HG02610 (cell line): ENCODE measurements around the gene ATP8B3.

Experiments
- ATAC-seq: cut with Tn5 transposase; IDR thresholded peaks from one replicate; pipeline ENCODE4 v1.9.1; 2021; ENCODE audit warnings: mild to moderate bottlenecking, moderate library complexity; ENCODE audit not compliant: unreplicated experiment

Gene ATP8B3, protein sequence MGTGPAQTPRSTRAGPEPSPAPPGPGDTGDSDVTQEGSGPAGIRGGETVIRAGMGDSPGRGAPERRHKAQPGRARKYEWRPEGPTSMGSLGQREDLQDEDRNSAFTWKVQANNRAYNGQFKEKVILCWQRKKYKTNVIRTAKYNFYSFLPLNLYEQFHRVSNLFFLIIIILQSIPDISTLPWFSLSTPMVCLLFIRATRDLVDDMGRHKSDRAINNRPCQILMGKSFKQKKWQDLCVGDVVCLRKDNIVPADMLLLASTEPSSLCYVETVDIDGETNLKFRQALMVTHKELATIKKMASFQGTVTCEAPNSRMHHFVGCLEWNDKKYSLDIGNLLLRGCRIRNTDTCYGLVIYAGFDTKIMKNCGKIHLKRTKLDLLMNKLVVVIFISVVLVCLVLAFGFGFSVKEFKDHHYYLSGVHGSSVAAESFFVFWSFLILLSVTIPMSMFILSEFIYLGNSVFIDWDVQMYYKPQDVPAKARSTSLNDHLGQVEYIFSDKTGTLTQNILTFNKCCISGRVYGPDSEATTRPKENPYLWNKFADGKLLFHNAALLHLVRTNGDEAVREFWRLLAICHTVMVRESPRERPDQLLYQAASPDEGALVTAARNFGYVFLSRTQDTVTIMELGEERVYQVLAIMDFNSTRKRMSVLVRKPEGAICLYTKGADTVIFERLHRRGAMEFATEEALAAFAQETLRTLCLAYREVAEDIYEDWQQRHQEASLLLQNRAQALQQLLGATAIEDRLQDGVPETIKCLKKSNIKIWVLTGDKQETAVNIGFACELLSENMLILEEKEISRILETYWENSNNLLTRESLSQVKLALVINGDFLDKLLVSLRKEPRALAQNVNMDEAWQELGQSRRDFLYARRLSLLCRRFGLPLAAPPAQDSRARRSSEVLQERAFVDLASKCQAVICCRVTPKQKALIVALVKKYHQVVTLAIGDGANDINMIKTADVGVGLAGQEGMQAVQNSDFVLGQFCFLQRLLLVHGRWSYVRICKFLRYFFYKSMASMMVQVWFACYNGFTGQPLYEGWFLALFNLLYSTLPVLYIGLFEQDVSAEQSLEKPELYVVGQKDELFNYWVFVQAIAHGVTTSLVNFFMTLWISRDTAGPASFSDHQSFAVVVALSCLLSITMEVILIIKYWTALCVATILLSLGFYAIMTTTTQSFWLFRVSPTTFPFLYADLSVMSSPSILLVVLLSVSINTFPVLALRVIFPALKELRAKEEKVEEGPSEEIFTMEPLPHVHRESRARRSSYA (N-terminal part only)

GRCh38 chr19:1811942-1812425 is at the start of gene ATP8B3:
TSS of gene ATP8B3 (minus strand) at chr19:1812276. CDS start at chr19:1811736, 540 bp downstream.
- ATAC-seq, result peak; percentile 15

- no peak for ATAC-seq
Observed at GRCh38 chr19:1861599-1862031, 49.5 kb upstream of the ATP8B3 start.

GRCh38 chr19:1860821-1861598 is 48.9 kb upstream of the ATP8B3 start:
- ATAC-seq, result no peak

- no peak for ATAC-seq
Observed at GRCh38 chr19:1860042-1860775, 48.1 kb upstream of the ATP8B3 start.

GRCh38 chr19:1859331-1859781 is 47.3 kb upstream of the ATP8B3 start:
- ATAC-seq, result no peak

DNA sequence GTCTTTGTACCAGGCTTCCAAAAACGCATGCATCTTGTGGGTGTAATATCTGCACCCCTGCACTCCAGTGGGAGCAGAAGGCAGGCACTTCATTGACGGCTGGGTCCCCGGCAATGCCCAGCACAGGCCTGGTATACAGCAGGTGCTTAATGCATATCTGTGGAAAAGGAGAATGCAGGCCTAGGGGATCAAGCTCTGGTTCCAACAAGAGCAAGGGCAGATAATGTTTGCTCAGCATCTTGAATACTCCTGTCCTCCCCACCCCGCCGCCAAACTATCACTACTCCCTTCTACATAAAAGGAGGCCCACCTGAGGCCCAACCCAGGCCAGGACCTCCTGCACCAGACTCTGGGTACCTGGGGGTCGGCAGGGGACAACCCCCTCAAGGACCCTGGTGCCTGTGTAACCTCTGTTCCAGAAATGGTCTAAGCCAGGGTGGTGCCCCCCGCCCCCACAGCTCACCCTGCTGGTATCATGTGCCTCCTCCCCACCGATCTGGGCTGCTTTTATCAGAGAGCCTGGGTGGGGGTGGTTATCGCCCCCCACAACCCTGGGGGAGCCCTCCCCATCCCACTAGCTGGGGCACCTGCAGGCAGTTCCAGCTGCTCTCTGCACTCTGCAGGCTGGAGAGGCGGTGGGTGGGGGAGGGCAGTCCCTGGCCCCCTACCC is 46.5 kb upstream of the ATP8B3 start:
- no peak for ATAC-seq

DNA sequence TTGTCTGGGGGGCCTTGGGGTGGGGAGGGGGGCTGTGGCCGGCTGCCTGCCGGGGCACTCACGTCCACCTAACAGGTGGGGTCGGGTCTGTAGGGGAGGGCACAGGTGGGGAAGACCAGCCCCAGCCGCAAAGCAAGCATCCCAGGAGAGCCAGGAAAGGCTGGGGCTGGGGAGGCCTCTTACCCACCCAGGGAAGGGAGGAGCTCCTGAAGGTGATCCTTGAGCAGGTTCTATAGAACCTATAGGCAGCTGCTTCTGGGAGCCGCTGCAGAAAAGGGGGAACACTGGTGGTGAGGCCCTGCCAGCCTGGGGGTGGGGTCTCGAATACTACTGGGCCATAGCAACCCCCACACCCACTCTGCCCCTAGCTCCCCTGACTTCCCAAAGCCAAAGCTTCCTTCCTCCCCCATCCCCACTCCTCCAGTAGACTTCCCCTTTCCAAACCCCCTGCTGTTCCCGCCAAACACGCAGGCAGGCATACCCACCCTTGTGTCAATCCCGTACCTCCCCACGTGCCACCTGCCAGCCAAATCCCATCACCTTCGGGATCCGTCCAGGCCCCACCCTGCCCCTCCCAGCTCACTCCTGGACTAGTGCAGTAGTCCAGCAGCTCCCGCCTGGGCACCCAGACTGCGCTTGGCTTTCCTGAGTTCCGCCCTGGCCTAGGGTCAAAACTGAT is 45.7 kb upstream of the ATP8B3 start:
- ATAC-seq, result no peak

- ATAC-seq, result no peak
Observed at GRCh38 chr19:1856698-1857603, 44.9 kb upstream of the ATP8B3 start.

GRCh38 chr19:1856345-1856697 is 44.2 kb upstream of the ATP8B3 start:
- no peak for ATAC-seq

DNA sequence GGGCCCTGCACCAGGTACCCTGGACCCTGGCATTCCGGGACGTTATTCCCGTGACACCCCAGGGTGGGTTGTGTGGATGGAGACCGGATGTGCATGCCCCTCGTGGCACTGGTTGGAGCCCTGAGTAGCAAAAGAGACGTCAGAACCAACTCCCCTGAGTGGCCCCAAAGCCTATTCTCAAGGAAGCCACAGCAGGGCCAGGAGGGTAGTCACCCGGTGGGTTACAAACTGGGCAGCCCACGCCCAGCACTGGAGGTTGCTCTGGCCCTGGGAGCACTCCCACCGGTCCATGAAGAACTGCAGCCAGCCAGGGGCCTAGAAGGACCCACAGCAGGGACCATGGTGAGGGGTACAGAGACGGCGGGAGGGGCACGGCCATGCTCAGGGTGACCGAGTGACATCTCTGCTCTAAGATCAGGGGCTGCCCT is 43.8 kb upstream of the ATP8B3 start:
- no peak for ATAC-seq

- ATAC-seq, result peak; percentile 42
Observed at GRCh38 chr19:1855040-1855827, 43.2 kb upstream of the ATP8B3 start.

DNA sequence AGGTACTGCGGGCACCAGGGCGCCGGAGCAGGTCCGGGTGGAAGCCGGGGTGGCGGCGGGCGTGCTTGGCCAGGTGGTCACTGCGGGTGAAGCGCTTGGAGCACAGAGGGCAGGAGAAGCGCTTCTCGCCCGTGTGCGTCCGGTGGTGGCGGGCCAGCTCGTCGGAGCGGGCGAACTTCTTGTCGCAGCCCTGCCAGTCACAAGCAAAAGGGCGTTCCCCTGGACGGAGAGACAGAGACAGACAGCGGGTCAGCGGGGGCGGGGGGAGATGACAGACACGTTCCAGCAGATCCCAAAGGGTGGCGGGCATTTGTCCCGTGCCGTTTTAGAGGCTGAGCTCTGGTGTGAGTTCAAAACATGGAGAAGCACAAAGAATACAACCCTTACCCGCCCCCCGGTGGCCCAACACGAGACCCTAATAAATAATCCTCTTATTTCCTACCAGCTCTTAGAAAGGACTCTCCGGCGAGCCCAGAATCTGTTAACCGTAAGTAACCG is 42.5 kb upstream of the ATP8B3 start:
- no peak for ATAC-seq

DNA sequence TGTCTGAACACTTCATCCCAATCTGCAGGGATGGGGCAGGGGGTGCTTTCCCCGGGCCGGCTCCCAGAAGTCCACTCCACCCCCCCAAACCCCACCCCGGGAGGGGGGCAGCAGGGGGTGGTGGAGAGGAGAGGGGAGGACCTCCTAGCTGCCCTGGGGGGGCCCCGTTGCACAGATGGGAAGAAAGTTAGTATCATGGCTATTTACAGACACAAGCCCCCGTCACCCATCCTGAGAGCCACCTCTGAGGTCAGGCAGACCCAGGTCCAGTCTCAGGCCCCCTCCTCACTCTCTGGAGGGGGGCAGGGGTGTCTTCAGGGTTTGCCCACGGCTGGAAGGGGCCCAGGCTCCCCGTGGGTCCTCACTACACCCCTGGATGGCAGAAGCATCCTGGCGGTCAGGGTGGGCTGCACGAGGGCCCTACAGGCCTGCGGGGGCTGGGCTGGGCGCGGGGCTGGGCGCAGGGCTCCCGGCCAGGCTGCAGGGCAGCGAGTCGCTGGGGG is 42.0 kb upstream of the ATP8B3 start:
- ATAC-seq, result no peak

DNA sequence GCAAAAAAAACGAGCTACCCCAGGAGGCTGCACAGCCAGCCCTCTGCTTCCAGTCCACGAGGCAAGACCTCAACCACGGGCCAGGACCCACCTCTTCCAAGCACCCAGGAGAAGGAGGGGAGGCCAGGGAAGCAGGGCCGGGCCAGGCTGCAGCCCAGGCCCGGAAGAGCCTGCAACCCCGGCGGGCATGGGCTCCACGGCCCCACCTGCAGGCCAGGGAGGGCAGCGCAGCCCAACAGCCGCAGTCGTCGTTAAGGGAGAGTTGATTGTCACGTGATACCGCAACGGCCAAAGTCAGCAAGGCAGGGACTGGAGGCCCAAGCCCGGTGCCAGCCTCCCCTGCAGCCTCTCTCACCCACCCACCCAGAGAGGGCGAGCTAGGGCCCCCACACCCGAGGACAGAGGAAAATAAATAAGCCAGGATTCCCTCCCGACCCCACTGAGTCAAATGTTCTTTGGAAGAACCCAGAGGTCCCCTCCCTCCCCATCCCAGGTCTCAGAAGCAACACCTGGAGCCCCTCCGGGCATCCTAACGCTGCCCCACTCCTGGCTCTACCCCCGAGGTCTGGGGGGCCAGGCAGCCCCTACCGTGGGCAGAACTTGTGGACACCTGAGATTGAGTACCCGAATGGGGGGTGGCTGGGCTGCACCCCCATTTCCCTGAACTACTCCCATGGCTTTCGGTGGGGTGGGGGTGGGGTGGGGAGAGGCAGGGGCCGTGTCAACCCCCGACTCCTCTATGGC is 41.4 kb upstream of the ATP8B3 start:
- peak; percentile 25 for ATAC-seq

DNA sequence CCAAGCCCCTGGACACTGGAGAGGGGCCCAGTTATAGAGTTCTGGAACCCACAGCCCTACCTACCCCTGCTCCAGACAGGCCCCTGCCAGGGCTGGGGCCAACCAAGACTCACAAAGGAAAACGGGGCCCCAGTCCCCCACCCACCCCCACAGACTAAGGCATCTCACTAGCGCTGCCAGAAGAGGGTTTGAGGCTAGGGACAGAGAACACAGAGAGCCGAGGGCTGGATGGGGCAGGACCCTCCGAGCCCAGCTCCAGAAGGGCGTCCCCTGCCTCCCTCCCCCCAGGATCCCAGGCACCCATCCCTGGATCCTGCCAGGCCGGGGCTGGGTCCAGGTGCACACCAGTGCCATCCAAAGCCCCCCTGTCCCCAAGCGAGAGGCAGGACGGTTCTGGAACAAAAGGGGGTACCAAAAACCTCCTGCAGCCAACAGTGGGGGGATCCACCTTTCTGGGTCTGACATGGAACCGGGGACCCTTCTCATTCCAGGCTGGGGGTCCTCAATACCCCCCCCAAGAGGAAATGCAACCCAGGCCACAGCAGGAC is 40.6 kb upstream of the ATP8B3 start:
- ATAC-seq, result no peak
